SK-N-SH treated with all-trans-retinoic acid at 6 μM for 48 hours (cell line): ENCODE results near the gene ZNF19.

Experiments used
- ATAC-seq: fragments of 200-7000 bp; cut with Tn5 transposase; 3 replicates; pipeline ENCODE4 v1.9.1; 2020; ENCODE audit warnings: mild to moderate bottlenecking, moderate library complexity
- ARNTL ChIP-seq: fragments of 450-650 bp; formaldehyde crosslinking; IDR thresholded peaks from 2 replicates; pipeline ENCODE4 v1.5.0; 2020; ENCODE audit warnings: low read depth, mild to moderate bottlenecking, moderate library complexity, borderline replicate concordance
- BACH2 ChIP-seq: fragments of 250-450 bp; sonication (Bioruptor Pico); IDR thresholded peaks from 2 replicates; pipeline ENCODE4 v1.9.0; 2021; ENCODE audit warnings: mild to moderate bottlenecking, borderline replicate concordance
- CSDC2 ChIP-seq: fragments of 250-450 bp; sonication (Bioruptor Pico); IDR thresholded peaks from 2 replicates; pipeline ENCODE4 v1.5.0; 2020; ENCODE audit warnings: mild to moderate bottlenecking, moderate library complexity
- ESRRG ChIP-seq: fragments of 250-450 bp; sonication (Bioruptor Pico); IDR thresholded peaks from 2 replicates; pipeline ENCODE4 v1.6.1; 2021; ENCODE audit warnings: mild to moderate bottlenecking
- GLIS3 ChIP-seq: fragments of 250-450 bp; sonication (Bioruptor Pico); IDR thresholded peaks from 2 replicates; pipeline ENCODE4 v1.5.0; 2020; ENCODE audit warnings: mild to moderate bottlenecking, moderate library complexity
- ISL1 ChIP-seq: fragments of 250-450 bp; sonication (Bioruptor Pico); IDR thresholded peaks from 2 replicates; pipeline ENCODE4 v2.1.2; 2022; ENCODE audit warnings: mild to moderate bottlenecking, moderate library complexity
- OSR1 ChIP-seq: fragments of 250-450 bp; sonication (Bioruptor Pico); IDR thresholded peaks from 2 replicates; pipeline ENCODE4 v1.8.0; 2022; ENCODE audit warnings: moderate library complexity, mild to moderate bottlenecking, inconsistent platforms
- PPARA ChIP-seq: fragments of 250-450 bp; sonication (Bioruptor Pico); IDR thresholded peaks from 2 replicates; pipeline ENCODE4 v1.5.0; 2020; ENCODE audit warnings: mild to moderate bottlenecking, borderline replicate concordance
- RARB ChIP-seq: fragments of 250-450 bp; sonication (Bioruptor Pico); IDR thresholded peaks from 2 replicates; pipeline ENCODE4 v1.8.0; 2021; ENCODE audit warnings: mild to moderate bottlenecking, moderate library complexity
- SNAI2 ChIP-seq: fragments of 250-450 bp; sonication (Bioruptor Pico); IDR thresholded peaks from 2 replicates; pipeline ENCODE4 v1.5.0; 2020; ENCODE audit warnings: mild to moderate bottlenecking, moderate library complexity
- TCF4 ChIP-seq: fragments of 250-450 bp; sonication (Bioruptor Pico); IDR thresholded peaks from 2 replicates; pipeline ENCODE4 v1.8.0; 2021; ENCODE audit warnings: mild to moderate bottlenecking, moderate library complexity, borderline replicate concordance
- TOX ChIP-seq: fragments of 250-450 bp; sonication (Bioruptor Pico); IDR thresholded peaks from 2 replicates; pipeline ENCODE4 v1.8.0; 2021; ENCODE audit warnings: mild to moderate bottlenecking, moderate library complexity, borderline replicate concordance
- ZC3H10 ChIP-seq: fragments of 250-450 bp; sonication (Bioruptor Pico); IDR thresholded peaks from 2 replicates; pipeline ENCODE4 v1.5.1; 2021; ENCODE audit warnings: mild to moderate bottlenecking, moderate library complexity
- ZFP3 ChIP-seq: fragments of 250-450 bp; sonication (Bioruptor Pico); IDR thresholded peaks from 2 replicates; pipeline ENCODE4 v1.5.0; 2020; ENCODE audit warnings: mild to moderate bottlenecking, moderate library complexity
- ZFP30 ChIP-seq: fragments of 450-650 bp; formaldehyde crosslinking; IDR thresholded peaks from 2 replicates; pipeline ENCODE4 v1.5.0; 2022; ENCODE audit warnings: mild to moderate bottlenecking, moderate library complexity
- ZNF565 ChIP-seq: fragments of 450-650 bp; formaldehyde crosslinking; conservative IDR thresholded peaks from 2 replicates; pipeline ENCODE4 v1.5.0; 2020; ENCODE audit warnings: low read depth, mild to moderate bottlenecking, moderate library complexity
- ZNF70 ChIP-seq: fragments of 450-650 bp; formaldehyde crosslinking; IDR thresholded peaks from 2 replicates; pipeline ENCODE4 v1.5.0; 2020; ENCODE audit warnings: mild to moderate bottlenecking, moderate library complexity
- ZNF8 ChIP-seq: fragments of 450-650 bp; formaldehyde crosslinking; IDR thresholded peaks from 2 replicates; pipeline ENCODE4 v1.5.0; 2020; ENCODE audit warnings: mild to moderate bottlenecking, moderate library complexity
- TF ChIP-seq, protein P1 (sequence below): fragments of 250-450 bp; sonication (Bioruptor Pico); IDR thresholded peaks from 2 replicates; pipeline ENCODE4 v1.5.1; 2021; ENCODE audit warnings: mild to moderate bottlenecking, moderate library complexity
- TF ChIP-seq, protein P2 (sequence below): fragments of 250-450 bp; sonication (Bioruptor Pico); IDR thresholded peaks from 2 replicates; pipeline ENCODE4 v1.8.0; 2021; ENCODE audit warnings: low read depth, mild to moderate bottlenecking, moderate library complexity, borderline replicate concordance
- TF ChIP-seq, protein P3 (sequence below): fragments of 250-450 bp; sonication (Bioruptor Pico); IDR thresholded peaks from 2 replicates; pipeline ENCODE4 v1.5.1; 2020; ENCODE audit warnings: low read depth, mild to moderate bottlenecking, moderate library complexity
- TF ChIP-seq, protein P4 (sequence below): fragments of 250-450 bp; sonication (Bioruptor Pico); IDR thresholded peaks from 2 replicates; pipeline ENCODE4 v1.8.0; 2020; ENCODE audit warnings: mild to moderate bottlenecking, moderate library complexity, borderline replicate concordance
- TF ChIP-seq, protein P5 (sequence below): fragments of 250-450 bp; sonication (Bioruptor Pico); IDR thresholded peaks from 2 replicates; pipeline ENCODE4 v1.5.0; 2020; ENCODE audit warnings: mild to moderate bottlenecking, moderate library complexity

Gene ZNF19

DNA sequence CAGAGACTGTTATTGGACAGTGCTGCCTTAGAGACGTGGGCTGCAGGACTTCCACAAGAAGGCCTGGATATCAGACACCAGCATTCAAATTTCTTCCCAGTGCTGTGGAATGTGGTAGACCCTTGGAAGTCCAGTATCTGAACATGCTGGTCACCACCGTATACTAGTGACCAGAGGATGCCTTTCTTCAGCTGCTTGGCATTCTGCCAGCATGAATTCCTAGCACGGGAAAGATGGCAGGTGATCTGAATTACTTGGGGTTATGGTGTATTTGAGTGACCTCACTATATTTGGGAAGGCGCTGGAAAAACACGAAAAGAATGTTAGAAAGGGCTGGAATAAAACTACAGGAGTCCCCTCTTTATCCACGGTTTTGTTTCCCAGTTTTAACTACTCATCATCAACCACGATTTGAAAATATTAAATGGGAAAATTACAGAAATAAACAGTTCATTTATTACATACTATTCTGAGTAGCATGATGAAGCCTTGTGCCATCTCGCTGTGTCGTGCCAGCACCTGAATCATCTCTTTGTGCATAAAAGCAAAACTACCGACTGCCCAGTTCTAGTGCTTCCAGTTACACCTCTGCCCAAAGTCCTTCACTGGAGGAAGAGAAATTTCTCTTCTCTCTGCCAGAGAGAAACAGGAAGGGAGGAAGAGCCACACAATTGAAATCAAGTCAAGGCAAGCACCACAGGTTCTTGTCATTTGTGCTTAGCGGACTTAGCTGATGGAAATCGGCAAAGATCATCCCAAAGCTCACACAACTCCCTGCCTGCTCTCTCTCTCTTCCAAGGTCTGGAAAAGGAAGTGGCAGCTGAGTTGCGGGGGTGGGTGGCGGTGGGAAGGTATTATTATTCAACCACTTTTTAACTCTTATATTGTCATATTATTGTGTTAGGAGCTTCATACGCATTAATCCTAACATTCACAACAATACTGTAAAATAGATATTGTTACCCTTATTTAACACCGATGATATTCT is 35.7 kb upstream of the ZNF19 start:
- ATAC-seq = no peak
- TF ChIP-seq, protein P1, sequence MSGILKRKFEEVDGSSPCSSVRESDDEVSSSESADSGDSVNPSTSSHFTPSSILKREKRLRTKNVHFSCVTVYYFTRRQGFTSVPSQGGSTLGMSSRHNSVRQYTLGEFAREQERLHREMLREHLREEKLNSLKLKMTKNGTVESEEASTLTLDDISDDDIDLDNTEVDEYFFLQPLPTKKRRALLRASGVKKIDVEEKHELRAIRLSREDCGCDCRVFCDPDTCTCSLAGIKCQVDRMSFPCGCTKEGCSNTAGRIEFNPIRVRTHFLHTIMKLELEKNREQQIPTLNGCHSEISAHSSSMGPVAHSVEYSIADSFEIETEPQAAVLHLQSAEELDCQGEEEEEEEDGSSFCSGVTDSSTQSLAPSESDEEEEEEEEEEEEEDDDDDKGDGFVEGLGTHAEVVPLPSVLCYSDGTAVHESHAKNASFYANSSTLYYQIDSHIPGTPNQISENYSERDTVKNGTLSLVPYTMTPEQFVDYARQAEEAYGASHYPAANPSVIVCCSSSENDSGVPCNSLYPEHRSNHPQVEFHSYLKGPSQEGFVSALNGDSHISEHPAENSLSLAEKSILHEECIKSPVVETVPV = no peak
- TF ChIP-seq SNAI2 (CRISPR knock-in tag) = no peak
- TF ChIP-seq ZFP3 (CRISPR knock-in tag) = no peak
- TF ChIP-seq TCF4 (CRISPR knock-in tag) = no peak
- TF ChIP-seq, protein P2, sequence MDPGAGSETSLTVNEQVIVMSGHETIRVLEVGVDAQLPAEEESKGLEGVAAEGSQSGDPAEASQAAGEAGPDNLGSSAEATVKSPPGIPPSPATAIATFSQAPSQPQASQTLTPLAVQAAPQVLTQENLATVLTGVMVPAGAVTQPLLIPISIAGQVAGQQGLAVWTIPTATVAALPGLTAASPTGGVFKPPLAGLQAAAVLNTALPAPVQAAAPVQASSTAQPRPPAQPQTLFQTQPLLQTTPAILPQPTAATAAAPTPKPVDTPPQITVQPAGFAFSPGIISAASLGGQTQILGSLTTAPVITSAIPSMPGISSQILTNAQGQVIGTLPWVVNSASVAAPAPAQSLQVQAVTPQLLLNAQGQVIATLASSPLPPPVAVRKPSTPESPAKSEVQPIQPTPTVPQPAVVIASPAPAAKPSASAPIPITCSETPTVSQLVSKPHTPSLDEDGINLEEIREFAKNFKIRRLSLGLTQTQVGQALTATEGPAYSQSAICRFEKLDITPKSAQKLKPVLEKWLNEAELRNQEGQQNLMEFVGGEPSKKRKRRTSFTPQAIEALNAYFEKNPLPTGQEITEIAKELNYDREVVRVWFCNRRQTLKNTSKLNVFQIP = no peak
- TF ChIP-seq TOX (CRISPR knock-in tag) = no peak
- TF ChIP-seq, protein P3, sequence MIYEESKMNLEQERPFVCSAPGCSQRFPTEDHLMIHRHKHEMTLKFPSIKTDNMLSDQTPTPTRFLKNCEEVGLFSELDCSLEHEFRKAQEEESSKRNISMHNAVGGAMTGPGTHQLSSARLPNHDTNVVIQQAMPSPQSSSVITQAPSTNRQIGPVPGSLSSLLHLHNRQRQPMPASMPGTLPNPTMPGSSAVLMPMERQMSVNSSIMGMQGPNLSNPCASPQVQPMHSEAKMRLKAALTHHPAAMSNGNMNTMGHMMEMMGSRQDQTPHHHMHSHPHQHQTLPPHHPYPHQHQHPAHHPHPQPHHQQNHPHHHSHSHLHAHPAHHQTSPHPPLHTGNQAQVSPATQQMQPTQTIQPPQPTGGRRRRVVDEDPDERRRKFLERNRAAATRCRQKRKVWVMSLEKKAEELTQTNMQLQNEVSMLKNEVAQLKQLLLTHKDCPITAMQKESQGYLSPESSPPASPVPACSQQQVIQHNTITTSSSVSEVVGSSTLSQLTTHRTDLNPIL (CRISPR knock-in tag) = no peak
- TF ChIP-seq ZNF8 (CRISPR knock-in tag) = no peak
- TF ChIP-seq ZFP30 = no peak
- TF ChIP-seq BACH2 (CRISPR knock-in tag) = no peak
- no peak for TF ChIP-seq ZC3H10 (CRISPR knock-in tag)
- TF ChIP-seq, protein P4, sequence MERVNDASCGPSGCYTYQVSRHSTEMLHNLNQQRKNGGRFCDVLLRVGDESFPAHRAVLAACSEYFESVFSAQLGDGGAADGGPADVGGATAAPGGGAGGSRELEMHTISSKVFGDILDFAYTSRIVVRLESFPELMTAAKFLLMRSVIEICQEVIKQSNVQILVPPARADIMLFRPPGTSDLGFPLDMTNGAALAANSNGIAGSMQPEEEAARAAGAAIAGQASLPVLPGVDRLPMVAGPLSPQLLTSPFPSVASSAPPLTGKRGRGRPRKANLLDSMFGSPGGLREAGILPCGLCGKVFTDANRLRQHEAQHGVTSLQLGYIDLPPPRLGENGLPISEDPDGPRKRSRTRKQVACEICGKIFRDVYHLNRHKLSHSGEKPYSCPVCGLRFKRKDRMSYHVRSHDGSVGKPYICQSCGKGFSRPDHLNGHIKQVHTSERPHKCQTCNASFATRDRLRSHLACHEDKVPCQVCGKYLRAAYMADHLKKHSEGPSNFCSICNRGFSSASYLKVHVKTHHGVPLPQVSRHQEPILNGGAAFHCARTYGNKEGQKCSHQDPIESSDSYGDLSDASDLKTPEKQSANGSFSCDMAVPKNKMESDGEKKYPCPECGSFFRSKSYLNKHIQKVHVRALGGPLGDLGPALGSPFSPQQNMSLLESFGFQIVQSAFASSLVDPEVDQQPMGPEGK = no peak
- no peak for TF ChIP-seq PPARA (CRISPR knock-in tag)
- TF ChIP-seq ZNF70 (CRISPR knock-in tag) = no peak
- no peak for TF ChIP-seq ARNTL

DNA sequence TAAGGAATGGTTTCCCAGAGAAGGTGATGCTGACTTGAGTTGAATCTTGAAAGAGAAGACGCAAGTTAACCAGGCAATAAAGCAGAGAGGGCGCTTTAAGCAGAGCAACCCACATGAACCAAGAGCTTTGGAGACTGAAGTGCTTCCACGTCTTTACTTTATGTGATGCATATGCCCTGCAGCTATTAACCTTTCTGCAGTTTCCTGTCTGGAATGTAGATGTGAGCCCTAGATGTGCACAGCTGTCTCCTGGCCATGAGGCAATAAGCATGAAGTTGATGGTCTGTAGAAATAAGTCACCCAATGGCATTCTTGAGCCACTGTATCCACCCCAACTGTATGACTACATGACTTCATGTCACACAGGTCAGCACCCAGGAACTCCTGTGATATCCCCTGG is 31.4 kb upstream of the ZNF19 start:
- TF ChIP-seq ZC3H10 (CRISPR knock-in tag) (no peak), ZNF565 (CRISPR knock-in tag) (no peak), ZNF70 (CRISPR knock-in tag) (no peak), RARB (CRISPR knock-in tag) (no peak), ISL1 (CRISPR knock-in tag) (no peak), GLIS3 (CRISPR knock-in tag) (no peak), ESRRG (no peak), ARNTL (no peak), BACH2 (CRISPR knock-in tag) (no peak), OSR1 (no peak), CSDC2 (CRISPR knock-in tag) (no peak), SNAI2 (CRISPR knock-in tag) (no peak)
- TF ChIP-seq, protein P4 = no peak
- TF ChIP-seq, protein P3 (CRISPR knock-in tag) = no peak
- TF ChIP-seq, protein P5, sequence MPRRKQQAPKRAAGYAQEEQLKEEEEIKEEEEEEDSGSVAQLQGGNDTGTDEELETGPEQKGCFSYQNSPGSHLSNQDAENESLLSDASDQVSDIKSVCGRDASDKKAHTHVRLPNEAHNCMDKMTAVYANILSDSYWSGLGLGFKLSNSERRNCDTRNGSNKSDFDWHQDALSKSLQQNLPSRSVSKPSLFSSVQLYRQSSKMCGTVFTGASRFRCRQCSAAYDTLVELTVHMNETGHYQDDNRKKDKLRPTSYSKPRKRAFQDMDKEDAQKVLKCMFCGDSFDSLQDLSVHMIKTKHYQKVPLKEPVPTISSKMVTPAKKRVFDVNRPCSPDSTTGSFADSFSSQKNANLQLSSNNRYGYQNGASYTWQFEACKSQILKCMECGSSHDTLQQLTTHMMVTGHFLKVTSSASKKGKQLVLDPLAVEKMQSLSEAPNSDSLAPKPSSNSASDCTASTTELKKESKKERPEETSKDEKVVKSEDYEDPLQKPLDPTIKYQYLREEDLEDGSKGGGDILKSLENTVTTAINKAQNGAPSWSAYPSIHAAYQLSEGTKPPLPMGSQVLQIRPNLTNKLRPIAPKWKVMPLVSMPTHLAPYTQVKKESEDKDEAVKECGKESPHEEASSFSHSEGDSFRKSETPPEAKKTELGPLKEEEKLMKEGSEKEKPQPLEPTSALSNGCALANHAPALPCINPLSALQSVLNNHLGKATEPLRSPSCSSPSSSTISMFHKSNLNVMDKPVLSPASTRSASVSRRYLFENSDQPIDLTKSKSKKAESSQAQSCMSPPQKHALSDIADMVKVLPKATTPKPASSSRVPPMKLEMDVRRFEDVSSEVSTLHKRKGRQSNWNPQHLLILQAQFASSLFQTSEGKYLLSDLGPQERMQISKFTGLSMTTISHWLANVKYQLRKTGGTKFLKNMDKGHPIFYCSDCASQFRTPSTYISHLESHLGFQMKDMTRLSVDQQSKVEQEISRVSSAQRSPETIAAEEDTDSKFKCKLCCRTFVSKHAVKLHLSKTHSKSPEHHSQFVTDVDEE (CRISPR knock-in tag) = no peak
- ATAC-seq = no peak
